SU-DHL-6 (cell line): ENCODE results near the gene NTM.

Source experiments
- EZH2phosphoT487 ChIP-seq: fragments of 200-600 bp; sonication (generic), shearing (Covaris generic); conservative IDR thresholded peaks from 2 replicates; pipeline ENCODE4 v1.6.1; 2018; ENCODE audit warnings: mild to moderate bottlenecking, antibody characterized with exemption, low read length, moderate library complexity, mixed read lengths
- TF ChIP-seq, protein P1 (sequence below): fragments of 200-600 bp; sonication (generic); IDR thresholded peaks from one replicate; pipeline ENCODE4 v1.5.1; 2017; ENCODE audit warnings: antibody characterized with exemption, mild to moderate bottlenecking, low read length, moderate library complexity; ENCODE audit not compliant: insufficient read depth, poor library complexity, severe bottlenecking

DNA sequence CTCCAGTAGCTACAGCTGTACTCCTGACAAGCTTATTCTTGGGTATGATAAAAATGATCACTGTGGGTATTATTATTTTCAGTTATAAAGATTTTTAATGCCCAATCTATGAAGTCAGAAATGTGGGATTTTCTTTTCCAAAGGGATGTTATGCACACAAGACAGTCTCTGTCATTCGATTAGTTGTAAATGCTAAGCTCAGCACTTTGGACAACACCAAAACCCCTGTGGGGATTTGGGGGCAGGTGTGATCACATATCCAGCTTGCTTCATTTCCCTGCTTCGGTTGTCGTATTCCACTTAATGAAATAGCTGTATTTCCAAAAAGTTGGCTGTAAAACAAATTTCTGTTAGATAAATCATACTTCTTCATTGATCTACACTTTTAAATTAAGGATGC, 931.5 kb downstream of the NTM start:
- TF ChIP-seq, protein P1, sequence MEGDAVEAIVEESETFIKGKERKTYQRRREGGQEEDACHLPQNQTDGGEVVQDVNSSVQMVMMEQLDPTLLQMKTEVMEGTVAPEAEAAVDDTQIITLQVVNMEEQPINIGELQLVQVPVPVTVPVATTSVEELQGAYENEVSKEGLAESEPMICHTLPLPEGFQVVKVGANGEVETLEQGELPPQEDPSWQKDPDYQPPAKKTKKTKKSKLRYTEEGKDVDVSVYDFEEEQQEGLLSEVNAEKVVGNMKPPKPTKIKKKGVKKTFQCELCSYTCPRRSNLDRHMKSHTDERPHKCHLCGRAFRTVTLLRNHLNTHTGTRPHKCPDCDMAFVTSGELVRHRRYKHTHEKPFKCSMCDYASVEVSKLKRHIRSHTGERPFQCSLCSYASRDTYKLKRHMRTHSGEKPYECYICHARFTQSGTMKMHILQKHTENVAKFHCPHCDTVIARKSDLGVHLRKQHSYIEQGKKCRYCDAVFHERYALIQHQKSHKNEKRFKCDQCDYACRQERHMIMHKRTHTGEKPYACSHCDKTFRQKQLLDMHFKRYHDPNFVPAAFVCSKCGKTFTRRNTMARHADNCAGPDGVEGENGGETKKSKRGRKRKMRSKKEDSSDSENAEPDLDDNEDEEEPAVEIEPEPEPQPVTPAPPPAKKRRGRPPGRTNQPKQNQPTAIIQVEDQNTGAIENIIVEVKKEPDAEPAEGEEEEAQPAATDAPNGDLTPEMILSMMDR = no peak
- TF ChIP-seq EZH2phosphoT487 = no peak
